GM12878 (cell line): ENCODE measurements around the gene BORCS6. TPM values are rescaled to one million over a fixed set of nuclear protein-coding genes. Genes with fewer than 3 reads are reported as not detected.

Source experiments
- ATF3 ChIP-seq: IDR thresholded peaks from 2 replicates; pipeline ENCODE4 v1.6.1; 2011; ENCODE audit warnings: low read depth, mild to moderate bottlenecking, low read length, moderate library complexity, borderline replicate concordance; ENCODE audit errors: extremely low read depth
- BACH1 ChIP-seq: fragments of 450-650 bp; IDR thresholded peaks from 2 replicates; pipeline ENCODE4 v1.6.1; 2017; ENCODE audit warnings: mild to moderate bottlenecking, borderline replicate concordance
- CBFB ChIP-seq: IDR thresholded peaks from 2 replicates; pipeline ENCODE4 v1.6.1; 2016; ENCODE audit warnings: antibody characterized with exemption, low read depth
- CEBPB ChIP-seq, 2 experiments: fragments of 150-350 bp in 1 of 2; IDR thresholded peaks; 2 replicates each; pipeline ENCODE4 v1.6.1; 2012 to 2014; ENCODE audit warnings: low read depth in 2 of 2, low read length in 2 of 2, borderline replicate concordance in 1 of 2, inconsistent platforms in 1 of 2
- CHD1 ChIP-seq: IDR thresholded peaks from 2 replicates; pipeline ENCODE4 v1.6.1; 2012; ENCODE audit warnings: low read depth, low read length, improper control_type of control experiment
- CHD4 ChIP-seq: fragments of 200-600 bp; sonication (generic); IDR thresholded peaks from 2 replicates; pipeline ENCODE4 v1.6.1; 2016; ENCODE audit warnings: mild to moderate bottlenecking
- E2F4 ChIP-seq: IDR thresholded peaks from 2 replicates; pipeline ENCODE4 v1.6.1; 2012; ENCODE audit warnings: low read depth, low read length, improper control_type of control experiment
- EED ChIP-seq: sonication (generic); IDR thresholded peaks from 2 replicates; pipeline ENCODE4 v1.6.1; 2016; ENCODE audit warnings: antibody characterized with exemption, low read depth
- ESRRA ChIP-seq: IDR thresholded peaks from 2 replicates; pipeline ENCODE4 v1.6.1; 2012; ENCODE audit warnings: mild to moderate bottlenecking, low read length, improper control_type of control experiment
- FOXK2 ChIP-seq: fragments of 450-650 bp; IDR thresholded peaks from 2 replicates; pipeline ENCODE4 v1.6.1; 2017; ENCODE audit warnings: mild to moderate bottlenecking, moderate library complexity
- HCFC1 ChIP-seq: fragments of 150-350 bp; IDR thresholded peaks from 2 replicates; pipeline ENCODE4 v1.6.1; 2014; ENCODE audit warnings: low read length
- IRF3 ChIP-seq: fragments of 450-650 bp; IDR thresholded peaks from 2 replicates; pipeline ENCODE4 v1.6.1; 2014; ENCODE audit warnings: mild to moderate bottlenecking
- IRF4 ChIP-seq: IDR thresholded peaks from 2 replicates; pipeline ENCODE4 v1.6.1; 2011; ENCODE audit warnings: low read depth, low read length
- JUNB ChIP-seq: IDR thresholded peaks from 2 replicates; pipeline ENCODE4 v1.6.1; 2016; ENCODE audit warnings: antibody characterized with exemption, mild to moderate bottlenecking
- LARP7 ChIP-seq: fragments of 450-650 bp; IDR thresholded peaks from 2 replicates; pipeline ENCODE4 v1.6.1; 2017; ENCODE audit warnings: mild to moderate bottlenecking
- MXI1 ChIP-seq: fragments of 150-350 bp; IDR thresholded peaks from 2 replicates; pipeline ENCODE4 v1.6.1; 2011; ENCODE audit warnings: low read depth, mild to moderate bottlenecking, inconsistent platforms, low read length, improper control_type of control experiment
- NFIC ChIP-seq: IDR thresholded peaks from 2 replicates; pipeline ENCODE4 v1.6.1; 2012; ENCODE audit warnings: low read depth, mild to moderate bottlenecking, inconsistent platforms, low read length, moderate library complexity
- NR2C2 ChIP-seq: IDR thresholded peaks from 2 replicates; pipeline ENCODE4 v1.6.1; 2011; ENCODE audit warnings: borderline replicate concordance, low read depth; ENCODE audit not compliant: control insufficient read depth, insufficient read length
- PAX5 ChIP-seq: IDR thresholded peaks from 2 replicates; pipeline ENCODE4 v1.6.1; 2011; ENCODE audit warnings: low read depth, low read length, borderline replicate concordance
- PKNOX1 ChIP-seq: fragments of 450-650 bp; IDR thresholded peaks from 2 replicates; pipeline ENCODE4 v1.6.1; 2016; ENCODE audit warnings: mild to moderate bottlenecking
- RBBP5 ChIP-seq: fragments of 200-600 bp; sonication (generic); conservative IDR thresholded peaks from 2 replicates; pipeline ENCODE4 v1.6.1; 2016
- SKIL ChIP-seq: fragments of 450-650 bp; IDR thresholded peaks from 2 replicates; pipeline ENCODE4 v1.6.1; 2017; ENCODE audit warnings: mild to moderate bottlenecking, low read depth, inconsistent platforms; ENCODE audit not compliant: poor library complexity, severe bottlenecking
- SMAD1 ChIP-seq: fragments of 450-650 bp; IDR thresholded peaks from 2 replicates; pipeline ENCODE4 v1.6.1; 2018; ENCODE audit warnings: mild to moderate bottlenecking, low read depth; ENCODE audit not compliant: partially characterized antibody
- SPI1 ChIP-seq: IDR thresholded peaks from 2 replicates; pipeline ENCODE4 v1.6.1; 2011; ENCODE audit warnings: low read depth, mild to moderate bottlenecking, low read length, moderate library complexity, borderline replicate concordance; ENCODE audit not compliant: insufficient read depth
- ZNF217 ChIP-seq: fragments of 450-650 bp; IDR thresholded peaks from 2 replicates; pipeline ENCODE4 v1.6.1; 2017; ENCODE audit warnings: antibody characterized with exemption, mild to moderate bottlenecking
- ZNF274 ChIP-seq: IDR thresholded peaks from one replicate; pipeline ENCODE4 v1.8.0; 2011; ENCODE audit not compliant: insufficient read length, insufficient read depth
- ZNF384 ChIP-seq: IDR thresholded peaks from 2 replicates; pipeline ENCODE4 v1.6.1; 2012; ENCODE audit warnings: low read depth, mild to moderate bottlenecking, low read length, improper control_type of control experiment, borderline replicate concordance
- polyA plus RNA-seq, 11 experiments: library from polyadenylated mRNA; depleted of rRNA in 4 of 11; unstranded in 6 of 11; stranded (reverse) in 5 of 11; fragments of >200 nt; fragmentation: Nextera tagmentation in 4 of 11; fragmentation: Illumina TruSeq in 1 of 11; extraction: Ambion mirVana in 4 of 11; extraction: Trizol in 1 of 11; gene quantifications; 1 replicate in 1 of 11; 2 replicates in 10 of 11; pipeline versions ENCODE4 v1.2.1 to v1.2.3, GENCODE V29; 2011 to 2016; ENCODE audit warnings: inconsistent platforms in 2 of 11, missing spikeins in 2 of 11, low read depth in 1 of 11
- total RNA-seq, 4 experiments: library from RNA; depleted of rRNA in 3 of 4; stranded (reverse); fragments of >200 nt in 3 of 4; fragmentation: Illumina TruSeq in 1 of 4; extraction: Trizol in 1 of 4; gene quantifications; 2 replicates each; pipeline versions ENCODE4 v1.2.1 to v1.2.3, GENCODE V29; 2013 to 2021

The BORCS6 gene
- total and polyA plus RNA-seq, 10 of the 15 experiments (the other 5 are each of a cell fraction or from before 2014, with no cell fraction given), result 0.37 to 14.1 (median 6.7) TPM

- TF ChIP-seq PAX5 (no peak), CEBPB (IDR thresholded peaks at IDR 0.05; ENCODE audit: borderline replicate concordance in 1 of 2, low read depth in 2 of 2, low read length in 2 of 2) (no peak), FOXK2 (peak; percentile 83), CBFB (no peak; the same call in 1 of the 2 replicates), E2F4 (no peak), IRF3 (peak; percentile 81), CHD4 (no peak), BACH1 (peak; percentile 51), IRF4 (no peak), ZNF274 (no peak), EED (peak; percentile 26; the same call in 1 of the 2 replicates), NR2C2 (no peak), LARP7 (peak; percentile 82), RBBP5 (no peak), ZNF217 (peak; percentile 63; the same call in 1 of the 2 replicates), HCFC1 (peak; percentile 36; the same call in 1 of the 2 replicates), PKNOX1 (peak; percentile 93), SMAD1 (no peak), SPI1 (no peak), ESRRA (0 out of 2 replicates have a peak, but pooled peaks have one; percentile 47), CHD1 (peak; percentile 94; the same call in 1 of the 2 replicates), SKIL (peak; percentile 49), JUNB (no peak), ATF3 (no peak), NFIC (no peak), ZNF384 (no peak), MXI1 (no peak)
Measured at GRCh38 chr17:8189711-8190477, at the start of gene BORCS6 (continued).
